H1 (cell line): ENCODE measurements around the gene SLC39A11. TPM values are rescaled to one million over a fixed set of nuclear protein-coding genes. Genes with fewer than 3 reads are reported as not detected.

Experiments
- BCL11A ChIP-seq, 2 experiments: IDR thresholded peaks; one replicate each; pipeline ENCODE4 v1.6.1; 2011; ENCODE audit warnings: low read depth in 2 of 2, low read length in 2 of 2, mild to moderate bottlenecking in 2 of 2
- EP300 ChIP-seq, 2 experiments: IDR thresholded peaks; 1 replicate in 1 of 2; 2 replicates in 1 of 2; pipeline ENCODE4 v1.6.1; 2011 to 2012; ENCODE audit warnings: low read depth in 2 of 2, low read length in 2 of 2, mild to moderate bottlenecking in 2 of 2, borderline replicate concordance in 1 of 2, inconsistent platforms in 1 of 2, moderate library complexity in 1 of 2
- GTF2F1 ChIP-seq: IDR thresholded peaks from 2 replicates; pipeline ENCODE4 v1.6.1; 2012; ENCODE audit warnings: low read depth, low read length, improper control_type of control experiment, borderline replicate concordance
- JUND ChIP-seq: IDR thresholded peaks from 2 replicates; pipeline ENCODE4 v1.6.1; 2011; ENCODE audit warnings: mild to moderate bottlenecking, improper control_type of control experiment, low read length
- RBBP5 ChIP-seq: IDR thresholded peaks from 2 replicates; pipeline ENCODE4 v1.7.1; 2012; ENCODE audit warnings: low read depth, mild to moderate bottlenecking, inconsistent platforms, low read length, moderate library complexity, borderline replicate concordance
- SRF ChIP-seq: IDR thresholded peaks from 2 replicates; pipeline ENCODE4 v1.6.1; 2011; ENCODE audit warnings: mild to moderate bottlenecking, low read depth, low read length, moderate library complexity
- polyA plus RNA-seq, 7 experiments: library from polyadenylated mRNA; depleted of rRNA in 3 of 7; stranded (reverse) in 5 of 7; unstranded in 2 of 7; fragments of >200 nt in 5 of 7; fragments of 200-250 nt in 2 of 7; gene quantifications; 1 replicate in 5 of 7; 2 replicates in 1 of 7; 4 replicates in 1 of 7; pipeline versions ENCODE4 v1.2.1 to v1.2.3, GENCODE V29; 2011 to 2013; ENCODE audit warnings: missing spikeins in 2 of 7, mixed read lengths in 2 of 7
- total RNA-seq: library from RNA; stranded (reverse); fragmentation: NEBNext Ultra II Directional; extraction: Animal tissue kit (Norgen Biotek cat#: 25700); gene quantifications from 2 replicates; pipeline ENCODE4 v1.2.1, GENCODE V29; 2021
- TF ChIP-seq, protein P1 (sequence below): IDR thresholded peaks from 2 replicates; pipeline ENCODE4 v1.6.1; 2011; ENCODE audit warnings: low read length, improper control_type of control experiment

Gene SLC39A11
- total and polyA plus RNA-seq, 2 of the 8 experiments (the other 6 are each of a cell fraction or from before 2014, with no cell fraction given) = 12.2 to 19.6 TPM

DNA sequence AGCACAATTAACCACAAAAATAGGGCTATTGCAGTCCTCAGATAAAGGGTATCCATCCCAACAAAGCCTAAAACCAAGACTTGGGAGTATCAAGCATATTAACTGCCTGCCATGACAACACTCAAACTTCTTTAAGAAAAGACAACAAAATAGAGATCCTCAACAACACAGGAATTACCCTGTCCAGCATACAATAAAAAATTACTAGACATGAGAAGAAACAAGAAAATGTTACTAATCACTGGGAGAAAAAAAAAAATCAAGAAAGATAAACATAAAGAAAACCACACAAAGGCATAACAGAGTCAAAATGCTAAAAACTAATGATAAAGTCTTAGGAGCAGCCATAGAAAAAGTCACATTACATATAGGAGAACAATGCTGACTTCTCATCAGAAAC lies 73.9 kb downstream of the SLC39A11 start (continued):
- TF ChIP-seq, protein P1, sequence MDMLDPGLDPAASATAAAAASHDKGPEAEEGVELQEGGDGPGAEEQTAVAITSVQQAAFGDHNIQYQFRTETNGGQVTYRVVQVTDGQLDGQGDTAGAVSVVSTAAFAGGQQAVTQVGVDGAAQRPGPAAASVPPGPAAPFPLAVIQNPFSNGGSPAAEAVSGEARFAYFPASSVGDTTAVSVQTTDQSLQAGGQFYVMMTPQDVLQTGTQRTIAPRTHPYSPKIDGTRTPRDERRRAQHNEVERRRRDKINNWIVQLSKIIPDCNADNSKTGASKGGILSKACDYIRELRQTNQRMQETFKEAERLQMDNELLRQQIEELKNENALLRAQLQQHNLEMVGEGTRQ = no peak
- no peak for TF ChIP-seq GTF2F1
- TF ChIP-seq RBBP5 = no peak
- no peak for TF ChIP-seq JUND
- no peak for TF ChIP-seq SRF
- no peak for TF ChIP-seq BCL11A (IDR thresholded peaks at IDR 0.05; ENCODE audit: low read depth in 2 of 2, low read length in 2 of 2)
- TF ChIP-seq EP300 (IDR thresholded peaks at IDR 0.05; ENCODE audit: borderline replicate concordance in 1 of 2, low read depth in 2 of 2, low read length in 2 of 2) = no peak
- TF ChIP-seq, all 59 proteins: peak for 0
